Stimulated activated CD4-positive, alpha-beta T cell treated with anti-CD3 and anti-CD28 coated beads, Interleukin-1b, Interleukin-23, amount 100 ng/mL, for 24 hours (primary cell): ENCODE data around the gene STIL.

ENCODE experiments used
- DNase-seq, 4 experiments: peaks; one replicate each; pipeline ENCODE4 v3.0.0-alpha.2; 2020; ENCODE audit warnings: low read depth in 4 of 4, low spot score in 1 of 4

STIL gene

GRCh38 chr1:47238935-47239592 lies 74.9 kb downstream of the STIL start:
- DNase-seq, result no peak

DNA sequence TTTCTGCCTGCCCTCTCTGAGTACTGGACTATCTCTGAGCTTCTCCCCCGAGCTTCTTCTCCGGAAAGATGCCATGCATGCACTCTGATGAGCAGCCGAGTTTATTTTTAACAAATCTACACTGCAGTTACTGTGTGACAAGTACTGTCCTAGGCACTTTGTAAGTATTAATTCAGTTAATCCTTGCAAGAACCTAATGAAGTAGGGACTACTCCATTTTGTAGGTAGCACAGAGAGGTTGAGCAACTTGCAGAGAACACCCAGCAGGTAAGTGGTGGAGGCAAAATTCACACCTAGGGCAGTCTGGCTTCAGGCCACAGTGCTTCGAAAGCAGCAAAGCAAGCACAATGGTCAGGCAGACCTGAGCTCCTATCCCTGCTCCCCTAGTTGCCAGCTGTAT lies 78.1 kb downstream of the STIL start:
- no peak for DNase-seq

GRCh38 chr1:47235241-47235681 lies 78.7 kb downstream of the STIL start:
- DNase-seq, result no peak

- DNase-seq, result no peak
These were observed 80.8 kb downstream of the STIL start for GRCh38 chr1:47233186-47233585.

GRCh38 chr1:47232187-47232874 lies 81.6 kb downstream of the STIL start, which contains the start of gene TAL1:
Gene TAL1, minus strand, starts transcription at chr1:47232225. Its CDS starts 6,337 bp downstream, at chr1:47225888.
- no peak for DNase-seq

DNA sequence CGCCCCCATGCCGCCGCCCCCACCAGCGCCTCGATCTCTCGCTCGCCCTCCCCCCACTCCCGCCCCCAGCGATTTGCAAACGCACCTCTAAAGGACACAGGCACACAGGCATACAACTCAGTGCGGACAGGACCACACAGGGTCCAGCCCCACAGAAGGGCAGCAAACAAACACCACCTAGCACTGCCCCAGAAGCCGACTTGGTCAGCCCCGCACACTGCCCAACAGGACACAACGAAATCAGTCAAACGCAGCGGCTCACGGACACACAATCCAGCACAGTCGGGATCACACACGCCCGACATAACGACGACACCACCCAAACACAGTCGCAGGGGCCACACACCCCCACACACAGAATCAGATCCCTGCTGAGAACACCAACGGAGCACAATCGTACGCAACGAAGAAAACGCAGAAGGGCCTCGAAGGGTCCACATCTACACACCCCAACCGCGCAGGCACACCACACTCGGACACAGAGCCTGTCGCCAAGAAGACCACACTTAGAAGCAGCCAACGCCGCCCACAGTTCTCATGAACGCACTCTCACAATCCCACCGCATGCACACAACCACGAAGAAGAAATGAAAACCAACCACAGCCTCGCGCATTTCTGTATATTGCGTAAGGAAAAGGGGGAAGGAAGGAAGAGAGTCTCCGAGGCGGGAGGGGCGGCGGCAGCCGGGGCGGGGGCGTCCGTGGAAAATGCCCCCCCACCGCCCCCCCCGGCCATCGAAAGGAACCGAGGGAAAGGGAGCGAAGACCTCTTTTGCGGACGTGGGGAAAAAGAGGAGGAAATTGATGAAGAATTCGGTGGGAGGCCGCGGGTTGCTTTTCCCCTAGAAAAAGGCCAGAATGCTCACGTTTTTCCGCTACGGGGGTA lies 82.4 kb downstream of the STIL start:
- DNase-seq, result no peak

DNA sequence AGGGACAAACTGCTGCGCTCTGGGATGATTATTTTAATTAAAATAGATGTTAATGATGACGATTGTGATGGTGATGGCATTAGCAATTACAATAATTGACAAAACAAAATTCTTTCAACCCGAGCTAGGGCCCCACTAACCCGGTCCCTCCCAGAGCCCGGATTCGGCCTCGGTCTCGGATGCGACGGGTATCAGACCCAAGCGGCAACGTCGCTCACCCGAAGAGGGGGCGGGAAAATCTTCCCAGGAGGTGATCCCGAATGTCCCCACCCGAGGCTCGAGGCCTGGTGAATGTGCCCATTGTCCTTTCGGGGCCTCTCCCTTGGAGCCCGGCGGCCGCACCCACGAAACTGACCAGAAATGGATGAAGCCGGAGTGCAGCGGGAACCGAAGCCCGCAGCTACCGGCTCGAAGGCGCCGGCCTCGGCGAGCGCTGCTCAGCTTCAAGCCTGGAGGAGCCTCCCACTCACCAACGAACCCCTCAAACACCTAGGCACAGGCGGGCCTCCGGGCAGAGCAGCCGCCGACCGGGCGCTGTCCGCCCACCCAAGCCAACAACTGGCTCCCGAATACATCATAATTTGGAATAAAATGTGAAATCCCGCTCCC lies 83.2 kb downstream of the STIL start:
- DNase-seq, result no peak

DNA sequence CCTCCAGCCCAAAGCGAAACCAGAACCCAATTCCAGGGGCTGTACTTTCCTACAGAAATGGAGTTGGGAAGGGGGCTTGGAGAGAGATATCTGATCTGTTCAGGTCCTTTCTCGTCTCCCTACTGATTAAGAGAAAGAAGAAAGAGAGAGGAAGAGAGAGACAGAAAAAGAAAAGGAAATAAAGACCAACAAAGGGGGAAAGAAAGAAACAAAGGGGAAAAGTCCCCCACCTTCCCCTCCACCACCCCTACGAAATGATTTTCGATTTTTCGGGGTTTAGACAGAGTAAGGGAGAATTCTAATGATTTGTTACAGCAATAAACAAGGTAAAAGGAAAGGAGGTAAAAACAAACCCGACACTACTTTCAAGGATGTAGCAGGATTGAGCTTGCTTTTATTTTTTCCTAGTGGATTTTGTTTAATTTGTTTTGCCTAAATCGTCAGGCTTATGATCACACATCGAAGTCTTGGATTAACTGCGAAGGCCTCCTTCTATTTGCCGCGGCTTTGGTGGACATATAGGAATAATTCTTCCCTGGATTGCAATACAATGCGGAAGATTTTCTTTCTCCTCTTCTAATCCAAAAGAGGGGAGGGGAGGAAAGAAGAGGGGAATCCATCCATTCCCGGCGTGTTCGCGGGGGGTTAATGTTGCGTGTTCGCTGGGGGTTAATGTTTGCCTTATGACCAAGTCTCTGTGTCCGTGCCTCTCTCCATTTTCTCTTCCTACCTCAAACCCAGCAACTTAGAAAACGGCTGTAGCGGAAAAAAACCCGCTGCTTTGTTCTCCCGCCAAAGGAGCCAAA lies 83.9 kb downstream of the STIL start:
- no peak for DNase-seq

DNA sequence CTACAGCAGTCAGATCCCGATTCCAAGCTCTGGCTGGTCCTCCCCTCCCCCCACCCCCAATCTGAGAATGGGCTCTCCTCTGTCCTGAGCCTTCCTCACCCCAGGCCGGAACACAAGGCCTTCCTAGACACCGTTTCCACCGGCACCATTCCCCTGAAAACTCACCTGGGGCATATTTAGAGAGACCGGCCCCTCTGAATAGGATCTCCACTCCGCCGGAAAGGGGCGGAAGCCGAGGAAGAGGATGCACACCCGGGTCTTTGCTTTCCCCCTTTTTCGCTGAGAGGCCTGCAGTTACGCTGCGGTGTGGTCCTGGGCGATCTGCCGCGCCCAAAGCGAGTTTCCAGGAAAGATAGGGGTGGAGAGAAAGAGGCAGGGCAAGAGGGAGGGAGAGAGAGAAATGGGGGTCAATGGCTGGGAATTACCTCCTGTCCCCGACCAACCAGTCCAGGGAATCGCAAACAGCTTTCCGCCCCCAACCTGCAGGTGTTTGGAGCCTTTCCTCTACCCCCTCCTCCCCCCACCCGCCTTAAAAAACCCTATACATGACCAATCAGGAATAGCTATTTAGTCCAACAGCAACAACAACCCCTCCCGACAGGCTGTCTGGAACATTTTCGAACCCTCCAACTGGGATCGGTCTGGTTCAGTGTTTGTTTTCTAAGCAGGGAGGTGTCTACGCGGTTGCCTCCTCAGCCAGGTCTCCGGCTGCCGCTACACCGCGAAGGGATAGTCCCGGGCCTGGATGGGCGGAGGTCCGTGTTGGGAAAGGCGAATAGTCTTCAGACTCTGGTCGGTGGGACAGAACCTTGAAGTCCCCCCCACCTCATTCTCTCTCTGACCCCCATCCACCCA lies 84.7 kb downstream of the STIL start:
- DNase-seq, result no peak

DNA sequence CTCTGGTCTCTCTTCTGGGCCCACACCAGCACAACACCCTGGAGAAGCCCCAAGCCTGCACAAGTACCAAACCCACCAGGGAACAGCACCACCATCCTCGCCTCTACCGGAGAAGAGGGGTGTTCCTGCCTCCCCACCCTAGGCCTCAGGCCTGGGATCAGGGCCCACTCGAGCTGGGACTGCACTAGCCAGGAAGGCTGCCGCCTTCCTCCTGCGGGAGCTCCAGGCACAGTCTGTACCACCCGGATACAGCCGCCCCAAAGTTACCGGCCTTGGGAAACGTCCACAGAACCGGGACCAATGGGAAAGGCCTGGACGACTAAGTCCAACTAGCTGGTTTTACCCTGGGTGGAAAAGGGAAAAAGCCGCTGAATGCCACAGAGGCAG lies 85.3 kb downstream of the STIL start:
- no peak for DNase-seq

GRCh38 chr1:47227341-47228232 lies 86.4 kb downstream of the STIL start:
- no peak for DNase-seq

GRCh38 chr1:47226839-47227215 lies 87.1 kb downstream of the STIL start:
- DNase-seq, result no peak

- DNase-seq, result no peak
These were observed 87.7 kb downstream of the STIL start for GRCh38 chr1:47226121-47226838.

- no peak for DNase-seq
These were observed 88.4 kb downstream of the STIL start for GRCh38 chr1:47225430-47226100.

- no peak for DNase-seq
These were observed 89.1 kb downstream of the STIL start for GRCh38 chr1:47224676-47225399.

- DNase-seq, result no peak
These were observed 89.8 kb downstream of the STIL start for GRCh38 chr1:47223921-47224675.
